ENCODE results near the gene AFAP1L1.
"Not testable (repeated sequence)": the region's sequence is repeated elsewhere in the genome, so short reads cannot be mapped to it uniquely, and the experiment has no call there.

The AFAP1L1 gene

GRCh38 chr5:149262315-149262714 is 9.3 kb upstream of the AFAP1L1 start:
- no peak for DNase-seq

GRCh38 chr5:149264439-149265067 is 7.1 kb upstream of the AFAP1L1 start:
- peak; percentile 83 for DNase-seq

DNA sequence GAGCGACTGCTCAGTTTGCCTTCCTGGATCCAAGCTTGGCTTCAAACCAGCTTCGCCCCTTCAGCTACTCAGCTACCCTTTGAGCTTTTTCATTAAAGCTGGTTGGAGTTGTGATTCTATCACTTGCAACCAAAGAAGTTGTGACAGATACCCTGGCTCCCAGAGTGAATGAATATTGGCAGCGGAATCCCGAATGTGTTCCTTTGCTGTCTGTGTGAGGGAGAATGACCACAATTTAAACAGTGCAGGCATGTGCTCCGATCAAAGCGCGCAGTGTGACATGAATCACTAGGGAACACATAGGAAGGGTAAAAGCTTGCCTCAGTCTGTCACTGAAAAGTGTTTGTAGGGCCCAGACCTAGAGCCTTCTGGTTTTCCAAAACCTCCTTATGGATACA is 6.6 kb upstream of the AFAP1L1 start:
- no peak for DNase-seq

DNA sequence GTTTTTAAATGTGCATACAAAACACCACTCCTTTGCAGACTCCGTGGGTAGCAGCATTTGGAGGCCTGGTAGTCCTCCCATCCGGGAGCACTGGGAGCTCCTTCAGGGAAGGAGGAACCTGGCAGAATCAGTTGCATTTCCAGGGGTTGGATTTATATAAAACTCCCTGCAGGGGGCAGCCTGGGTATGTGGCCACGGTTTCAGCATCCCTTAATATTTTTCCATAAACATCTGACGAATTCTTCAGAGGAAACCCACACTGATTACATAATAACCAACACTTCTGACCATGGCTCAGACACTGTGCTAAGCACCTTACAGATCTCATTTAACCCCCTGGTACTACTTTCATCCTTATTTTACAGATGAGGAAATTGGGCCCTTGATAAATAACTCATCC is 6.1 kb upstream of the AFAP1L1 start:
- no peak for DNase-seq

- DNase-seq = no peak
Observed at GRCh38 chr5:149267241-149267973, 4.3 kb upstream of the AFAP1L1 start.

- DNase-seq = peak; percentile 62
Observed at GRCh38 chr5:149268928-149269557, 2.6 kb upstream of the AFAP1L1 start.

- DNase-seq = no peak
Observed at GRCh38 chr5:149271195-149271715, 404 bp upstream of the AFAP1L1 start.

- DNase-seq = not testable (repeated sequence)
Observed at GRCh38 chr5:149272781-149273180, 1.1 kb downstream of the AFAP1L1 start.

DNA sequence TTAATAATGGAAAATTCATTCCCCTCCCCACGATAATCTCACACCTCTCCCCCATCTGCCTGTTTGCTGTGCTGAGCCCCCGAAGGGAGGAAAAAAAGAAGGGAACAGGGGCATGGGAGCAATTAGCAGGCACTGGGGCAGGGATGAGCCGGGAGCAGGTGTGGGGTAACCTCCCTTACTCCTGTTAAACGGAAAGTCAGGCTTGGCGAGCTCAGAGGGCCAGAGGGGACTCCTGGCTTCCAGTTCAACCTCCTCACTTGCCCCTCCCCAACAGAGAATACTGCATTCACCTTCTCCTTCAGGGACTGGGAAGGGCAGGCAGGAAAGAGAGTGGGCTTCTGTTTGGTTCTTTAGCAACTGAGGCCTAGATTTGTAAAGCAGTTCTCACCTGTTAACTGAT is 1.6 kb downstream of the AFAP1L1 start:
- no peak for DNase-seq

- no peak for DNase-seq
Observed at GRCh38 chr5:149273950-149274349, 2.3 kb downstream of the AFAP1L1 start.

DNA sequence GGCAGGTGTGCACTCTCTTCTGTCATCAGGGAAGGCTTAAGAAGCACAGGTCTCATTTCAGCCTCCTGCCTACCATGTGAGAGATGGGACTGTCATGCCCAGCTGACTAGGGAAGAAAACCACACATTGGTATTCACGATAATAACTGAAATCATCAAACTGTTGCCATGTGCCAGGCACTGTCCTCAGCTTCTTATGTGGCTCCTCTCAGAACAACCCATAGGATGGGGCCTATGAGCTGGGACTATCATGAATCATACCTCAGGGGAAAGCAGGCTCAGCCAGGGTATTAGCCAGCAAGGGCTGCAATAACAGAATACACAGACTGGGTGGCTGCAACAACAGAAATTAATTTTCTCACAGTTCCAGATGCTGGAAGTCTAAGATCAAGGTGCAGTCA is 3.3 kb downstream of the AFAP1L1 start:
- DNase-seq = no peak

DNA sequence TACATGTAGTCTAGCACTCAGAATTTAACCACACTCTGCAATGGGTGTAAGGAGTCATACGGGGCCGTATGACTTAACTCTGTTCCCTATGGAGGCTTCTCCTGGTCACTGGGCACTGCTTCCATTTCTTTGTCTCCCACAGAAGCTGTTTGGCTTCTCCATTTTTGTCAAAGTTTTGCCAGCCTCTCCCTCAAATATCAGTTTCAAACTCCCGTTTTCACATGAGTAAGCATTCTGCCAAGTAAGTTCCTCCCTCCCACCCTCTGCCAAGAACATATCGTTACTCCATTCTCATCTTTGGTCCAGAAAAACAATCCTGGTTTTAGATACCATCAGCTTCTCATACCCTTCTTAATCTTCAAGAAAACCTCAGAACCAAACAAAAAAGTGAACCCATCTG is 6.1 kb downstream of the AFAP1L1 start:
- DNase-seq = no peak

- no peak for DNase-seq
Observed at GRCh38 chr5:149278451-149279210, 7.0 kb downstream of the AFAP1L1 start.

- no peak for DNase-seq
Observed at GRCh38 chr5:149279661-149280060, 8.0 kb downstream of the AFAP1L1 start.

GRCh38 chr5:149280124-149280523 is 8.5 kb downstream of the AFAP1L1 start:
- DNase-seq = no peak

GRCh38 chr5:149280802-149281201 is 9.1 kb downstream of the AFAP1L1 start:
- no peak for DNase-seq

GRCh38 chr5:149282027-149282965 is 10.6 kb downstream of the AFAP1L1 start:
- DNase-seq = no peak

DNA sequence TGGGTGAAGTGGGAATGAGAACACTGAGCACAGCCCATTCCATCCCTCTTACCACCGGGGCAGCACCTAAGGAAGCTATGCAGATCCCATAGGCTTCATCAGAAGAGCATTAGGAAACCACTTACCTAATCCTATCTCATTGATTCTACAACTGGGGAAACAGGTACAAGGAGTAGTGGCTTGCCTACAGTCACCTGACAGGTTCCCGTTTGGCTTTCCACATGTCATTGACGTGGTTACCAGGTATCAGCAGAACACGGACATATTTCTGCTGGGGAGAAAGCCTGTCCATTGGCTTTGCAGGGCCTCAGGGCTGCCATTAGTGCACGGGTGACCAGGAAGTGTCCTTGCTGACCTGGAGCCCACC is 11.3 kb downstream of the AFAP1L1 start:
- DNase-seq = no peak

DNA sequence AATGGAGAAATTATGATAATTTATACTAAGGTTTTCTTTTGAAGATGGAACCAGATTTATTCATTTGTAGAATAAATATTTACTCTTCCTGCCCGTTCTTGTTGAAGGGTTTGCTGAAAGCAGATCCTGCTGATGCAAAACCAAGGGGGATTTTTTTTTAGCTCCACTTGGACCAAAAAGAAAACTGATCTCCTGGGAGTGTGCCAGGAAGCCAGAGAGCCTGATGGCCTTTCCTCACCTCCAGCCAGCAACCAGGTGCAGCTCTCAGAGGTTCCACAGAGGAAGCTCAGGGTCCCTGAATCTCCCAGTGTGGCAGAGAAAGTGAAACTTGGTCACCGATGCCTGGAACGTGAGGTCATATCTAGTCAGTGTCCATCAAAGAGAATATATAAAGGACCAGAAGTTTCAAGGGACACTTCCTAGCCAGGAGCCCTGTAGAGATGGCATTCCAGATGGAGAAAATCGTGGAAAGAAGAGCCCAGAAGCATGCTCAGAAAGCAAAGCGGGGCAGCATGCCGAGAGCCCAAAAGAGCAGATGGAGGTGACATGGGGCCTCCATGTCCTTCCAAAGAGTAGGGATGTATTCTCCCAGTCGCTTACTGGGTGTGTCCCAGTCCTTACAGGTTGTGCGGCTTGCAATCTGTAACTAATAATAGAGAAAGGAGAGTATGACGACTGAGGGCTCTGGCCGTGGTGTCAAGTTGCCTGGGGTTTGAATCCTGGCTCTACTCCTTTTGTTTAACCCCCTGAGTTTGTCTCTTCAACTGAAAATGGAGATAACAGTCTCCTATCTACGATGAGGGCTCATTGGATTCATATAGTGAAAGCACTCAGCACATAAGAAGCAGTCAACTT is 12.2 kb downstream of the AFAP1L1 start:
- DNase-seq = peak; percentile 33

DNA sequence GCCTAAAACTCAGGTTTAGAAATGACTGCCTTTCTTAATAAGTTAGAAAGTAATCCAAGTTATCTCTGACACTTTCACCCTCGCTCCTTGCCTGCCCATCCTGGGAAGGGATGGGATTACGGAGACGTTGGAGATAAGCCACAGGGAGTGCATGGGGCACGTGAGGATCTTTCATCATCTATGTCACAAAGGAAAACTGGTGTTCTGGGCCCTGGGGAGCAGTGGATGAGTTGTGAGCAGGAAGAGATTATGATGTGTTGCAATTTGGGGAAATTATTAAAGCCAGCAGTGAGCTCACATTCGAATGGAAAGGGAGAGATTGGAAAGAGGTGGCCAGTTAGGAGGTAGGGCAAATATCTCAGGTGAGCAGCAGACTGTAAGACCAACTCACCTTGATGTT is 12.8 kb downstream of the AFAP1L1 start:
- DNase-seq = no peak

- no peak for DNase-seq
Observed at GRCh38 chr5:149285153-149285552, 13.5 kb downstream of the AFAP1L1 start.
